ENCODE results near the gene GOSR1. TPM values are rescaled to one million over a fixed set of nuclear protein-coding genes. Genes with fewer than 3 reads are reported as not detected.

GOSR1 gene
- total RNA-seq = 10 to 100 TPM; 29.6 to 54.9 TPM

- Histone ChIP-seq H3K4me3 (peak within 1 kb of the TSS; percentile 93), H3K4me1 (ENCODE audit: control insufficient read depth in 1 of 2, low read depth in 2 of 2) (peaks cover 5 to 36% of the 10 kb centered on the region in 2 donors), H3K27ac (peak within 1 kb of the TSS; percentile 90 to 92), H3K36me3 (no peaks in the 10 kb centered on the region), H3K27me3 (replicated peaks; ENCODE audit: insufficient read depth) (no peaks in the 10 kb centered on the region), H3K9me3 (no peaks in the 10 kb centered on the region)
- TF ChIP-seq, protein P1, sequence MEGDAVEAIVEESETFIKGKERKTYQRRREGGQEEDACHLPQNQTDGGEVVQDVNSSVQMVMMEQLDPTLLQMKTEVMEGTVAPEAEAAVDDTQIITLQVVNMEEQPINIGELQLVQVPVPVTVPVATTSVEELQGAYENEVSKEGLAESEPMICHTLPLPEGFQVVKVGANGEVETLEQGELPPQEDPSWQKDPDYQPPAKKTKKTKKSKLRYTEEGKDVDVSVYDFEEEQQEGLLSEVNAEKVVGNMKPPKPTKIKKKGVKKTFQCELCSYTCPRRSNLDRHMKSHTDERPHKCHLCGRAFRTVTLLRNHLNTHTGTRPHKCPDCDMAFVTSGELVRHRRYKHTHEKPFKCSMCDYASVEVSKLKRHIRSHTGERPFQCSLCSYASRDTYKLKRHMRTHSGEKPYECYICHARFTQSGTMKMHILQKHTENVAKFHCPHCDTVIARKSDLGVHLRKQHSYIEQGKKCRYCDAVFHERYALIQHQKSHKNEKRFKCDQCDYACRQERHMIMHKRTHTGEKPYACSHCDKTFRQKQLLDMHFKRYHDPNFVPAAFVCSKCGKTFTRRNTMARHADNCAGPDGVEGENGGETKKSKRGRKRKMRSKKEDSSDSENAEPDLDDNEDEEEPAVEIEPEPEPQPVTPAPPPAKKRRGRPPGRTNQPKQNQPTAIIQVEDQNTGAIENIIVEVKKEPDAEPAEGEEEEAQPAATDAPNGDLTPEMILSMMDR (IDR thresholded peaks at IDR 0.05) = peak; percentile 67
- ATAC-seq (ENCODE audit: insufficient number of reproducible peaks, low FRiP score, low read depth) (peak; percentile 78), DNase-seq (ENCODE audit: low spot score) (peak; percentile 68)
Measured at GRCh38 chr17:30477083-30477773, at the start of gene GOSR1. Gene GOSR1 (plus strand): TSS chr17:30477408. CDS start chr17:30477434, 26 bp downstream.

DNA sequence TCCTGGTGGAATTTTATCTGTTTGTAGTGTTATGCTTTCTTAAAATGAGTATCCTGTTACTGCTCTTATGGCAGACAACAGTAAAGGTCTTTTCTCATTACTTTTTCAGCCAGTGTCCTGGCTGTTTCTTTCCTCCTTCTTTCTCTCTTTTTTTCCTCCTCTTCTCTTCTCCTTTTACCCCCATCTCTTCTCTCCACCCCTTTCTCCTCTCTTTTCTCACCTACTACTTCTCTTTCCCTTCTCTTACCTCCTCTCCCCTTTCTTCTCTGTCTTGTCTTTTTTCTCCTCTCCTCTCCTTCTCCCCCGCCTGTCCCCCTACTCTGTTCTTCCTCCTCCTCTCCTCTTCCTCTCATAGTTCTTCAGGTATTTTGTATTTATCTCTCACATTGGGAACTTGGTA is 49.6 kb upstream of the GOSR1 start:
- Histone ChIP-seq H3K27ac (peak overlapping the region in 1 of 2 donors; percentile 76), H3K4me1 (ENCODE audit: control insufficient read depth in 1 of 2, low read depth in 2 of 2) (peaks cover 11 to 26% of the 10 kb centered on the region in 2 donors), H3K4me3 (no peak overlapping the region), H3K36me3 (no peaks in the 10 kb centered on the region), H3K9me3 (no peaks in the 10 kb centered on the region), H3K27me3 (replicated peaks; ENCODE audit: insufficient read depth) (no peaks in the 10 kb centered on the region)
- TF ChIP-seq, protein P1 (IDR thresholded peaks at IDR 0.05) = no peak
- ATAC-seq (ENCODE audit: insufficient number of reproducible peaks, low FRiP score, low read depth) (no peak), DNase-seq (ENCODE audit: low spot score) (no peak)

DNA sequence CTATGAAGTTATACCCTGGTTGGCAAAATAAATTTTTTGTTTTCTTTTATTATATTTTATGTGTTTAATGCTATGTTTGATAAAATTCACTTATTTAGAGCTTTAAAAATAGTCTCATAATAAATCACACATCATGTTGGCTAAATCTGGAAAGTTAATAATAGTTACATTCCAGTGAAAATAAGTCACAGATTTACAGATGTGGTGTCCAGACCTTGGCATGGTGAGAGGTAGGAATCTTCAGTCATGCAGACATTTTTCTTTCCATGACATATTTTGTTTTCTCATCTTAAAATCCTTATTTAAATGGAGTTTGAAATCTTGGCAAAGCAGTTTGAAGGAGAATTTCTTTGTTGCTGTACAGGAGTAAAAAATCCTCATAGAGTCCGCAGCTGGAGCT is 48.1 kb upstream of the GOSR1 start:
- no peaks in the 10 kb centered on the region for H3K36me3 ChIP-seq
- H3K4me1 ChIP-seq (ENCODE audit: control insufficient read depth in 1 of 2, low read depth in 2 of 2) = peaks cover 11 to 26% of the 10 kb centered on the region in 2 donors
- H3K4me3 ChIP-seq = peak overlapping the region; percentile 34
- H3K27ac ChIP-seq = peak overlapping the region; percentile 42 to 76
- H3K9me3 ChIP-seq = no peaks in the 10 kb centered on the region
- TF ChIP-seq, protein P1 (IDR thresholded peaks at IDR 0.05) = no peak
- DNase-seq (ENCODE audit: low spot score) = no peak
- no peaks in the 10 kb centered on the region for H3K27me3 ChIP-seq (replicated peaks; ENCODE audit: insufficient read depth)
- no peak for ATAC-seq (ENCODE audit: insufficient number of reproducible peaks, low FRiP score, low read depth)

DNA sequence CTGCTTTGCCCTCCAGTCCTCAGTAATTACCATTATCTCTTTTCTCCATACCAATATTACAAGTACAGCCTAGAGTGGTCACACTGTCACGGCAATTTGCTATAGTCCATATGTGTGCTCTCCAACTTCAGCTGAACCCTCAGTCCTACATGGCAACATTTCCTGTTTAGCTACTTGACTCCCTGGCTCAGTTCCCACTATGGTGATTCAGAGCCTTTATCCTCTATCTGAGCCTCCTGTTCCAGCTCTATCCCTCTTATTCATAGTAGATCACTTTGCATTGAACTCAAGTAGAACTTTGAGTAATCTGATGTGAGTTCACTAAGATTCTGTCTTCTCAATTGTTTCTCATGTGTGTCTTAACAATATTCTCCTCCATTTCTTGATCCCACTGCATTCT is 43.7 kb upstream of the GOSR1 start:
- ATAC-seq (ENCODE audit: insufficient number of reproducible peaks, low FRiP score, low read depth) = no peak
- no peaks in the 10 kb centered on the region for H3K27me3 ChIP-seq (replicated peaks; ENCODE audit: insufficient read depth)
- no peaks in the 10 kb centered on the region for H3K9me3 ChIP-seq
- no peak overlapping the region for H3K4me3 ChIP-seq
- H3K27ac ChIP-seq = no peak overlapping the region
- no peak for DNase-seq (ENCODE audit: low spot score)
- H3K4me1 ChIP-seq (ENCODE audit: control insufficient read depth in 1 of 2, low read depth in 2 of 2) = peaks cover 10 to 22% of the 10 kb centered on the region in 2 donors
- TF ChIP-seq, protein P1 (IDR thresholded peaks at IDR 0.05) = no peak
- H3K36me3 ChIP-seq = no peaks in the 10 kb centered on the region

DNA sequence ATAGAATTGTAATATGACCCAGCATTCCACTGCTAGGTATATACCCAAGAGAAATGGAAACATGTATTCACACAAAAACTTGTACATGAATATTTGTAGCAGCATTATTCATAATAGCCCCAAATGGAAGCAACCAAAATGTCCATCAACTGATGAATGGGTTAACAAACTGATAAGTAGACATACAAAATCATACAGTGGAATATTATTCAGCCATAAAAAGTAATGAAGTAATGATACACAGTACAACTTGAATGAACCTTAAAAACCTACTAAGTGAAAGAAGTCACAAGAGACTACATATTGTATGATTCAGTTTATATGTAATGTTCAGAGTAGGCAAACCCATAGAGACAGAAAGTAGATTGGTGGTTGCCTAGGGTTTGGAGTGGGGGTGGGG is 40.5 kb upstream of the GOSR1 start:
- TF ChIP-seq, protein P1 (IDR thresholded peaks at IDR 0.05) = no peak
- no peaks in the 10 kb centered on the region for H3K27me3 ChIP-seq (replicated peaks; ENCODE audit: insufficient read depth)
- H3K4me1 ChIP-seq (ENCODE audit: control insufficient read depth in 1 of 2, low read depth in 2 of 2) = no peaks in the 10 kb centered on the region
- no peak overlapping the region for H3K4me3 ChIP-seq
- no peak overlapping the region for H3K27ac ChIP-seq
- no peaks in the 10 kb centered on the region for H3K36me3 ChIP-seq
- DNase-seq (ENCODE audit: low spot score) (no peak), ATAC-seq (ENCODE audit: insufficient number of reproducible peaks, low FRiP score, low read depth) (no peak)
- no peaks in the 10 kb centered on the region for H3K9me3 ChIP-seq

Data from thoracic aorta (tissue), 2 donors.